ENCODE results near the gene FGFR4. TPM values are rescaled to one million over a fixed set of nuclear protein-coding genes. Genes with fewer than 3 reads are reported as not detected.

The FGFR4 gene
- total RNA-seq, 1 experiment from 2014 or later, result 2.4 TPM

DNA sequence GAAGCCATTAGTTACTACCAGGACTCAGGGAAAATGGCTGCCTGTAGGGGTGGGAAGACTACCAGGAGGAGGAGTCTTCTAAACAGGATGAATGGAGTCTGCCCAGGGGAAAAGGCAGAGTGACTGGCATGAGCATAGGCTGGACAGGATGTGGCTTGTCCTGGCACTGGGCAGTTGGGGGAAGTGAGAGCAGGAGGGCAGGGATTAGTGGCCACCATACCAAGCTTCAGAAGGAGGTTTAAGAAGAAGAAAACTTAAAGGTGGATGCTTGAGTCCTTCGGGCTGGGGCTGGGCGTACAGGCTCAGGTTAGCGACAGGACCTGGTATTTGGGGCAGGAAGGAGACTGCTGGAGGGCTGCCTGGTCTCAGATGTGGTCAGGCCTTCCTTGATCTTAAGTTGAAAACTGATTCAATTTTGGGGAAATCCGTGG lies 41.9 kb downstream of the FGFR4 start:
- H3K36me3 ChIP-seq (ENCODE audit: insufficient read depth, low read length), result no peaks in the 10 kb centered on the region
- H3K9ac ChIP-seq (ENCODE audit: low read length), result no peak overlapping the region
- no peak overlapping the region for H2AFZ ChIP-seq (ENCODE audit: low read length)
- H4K20me1 ChIP-seq (ENCODE audit: insufficient read depth, low read depth, low read length), result no peaks in the 10 kb centered on the region
- H3K27ac ChIP-seq (ENCODE audit: low read length), result no peak overlapping the region
- no peaks in the 10 kb centered on the region for H3K27me3 ChIP-seq (ENCODE audit: low read length)
- H3K9me2 ChIP-seq (replicated peaks; ENCODE audit: insufficient read depth, low read length), result no peaks in the 10 kb centered on the region
- peaks cover 20% of the 10 kb centered on the region for H3K4me1 ChIP-seq (ENCODE audit: low read length)
- H3K4me2 ChIP-seq (ENCODE audit: low read depth, low read length, poor library complexity, severe bottlenecking), result no peak overlapping the region
- no peaks in the 10 kb centered on the region for H3K79me2 ChIP-seq (ENCODE audit: low read length)
- no peak overlapping the region for H3K4me3 ChIP-seq (ENCODE audit: low read length)
- DNase-seq, result no peak
- H3K9me3 ChIP-seq (ENCODE audit: low read length), result no peaks in the 10 kb centered on the region

- Histone ChIP-seq H3K4me2 (ENCODE audit: low read depth, low read length, poor library complexity, severe bottlenecking) (no peak overlapping the region), H3K4me3 (ENCODE audit: low read length) (no peak overlapping the region), H3K9ac (ENCODE audit: low read length) (no peak overlapping the region), H3K36me3 (ENCODE audit: insufficient read depth, low read length) (peaks cover 5% of the 10 kb centered on the region), H3K79me2 (ENCODE audit: low read length) (peaks cover 10% of the 10 kb centered on the region), H2AFZ (ENCODE audit: low read length) (no peak overlapping the region), H3K4me1 (ENCODE audit: low read length) (peaks cover 14% of the 10 kb centered on the region), H4K20me1 (ENCODE audit: insufficient read depth, low read depth, low read length) (no peaks in the 10 kb centered on the region), H3K27me3 (ENCODE audit: low read length) (no peaks in the 10 kb centered on the region), H3K27ac (ENCODE audit: low read length) (no peak overlapping the region), H3K9me3 (ENCODE audit: low read length) (no peaks in the 10 kb centered on the region), H3K9me2 (replicated peaks; ENCODE audit: insufficient read depth, low read length) (no peaks in the 10 kb centered on the region)
- DNase-seq, result no peak
Observed at GRCh38 chr5:177130211-177131018, 43.7 kb downstream of the FGFR4 start.

- peaks cover 9% of the 10 kb centered on the region for H3K36me3 ChIP-seq (ENCODE audit: insufficient read depth, low read length)
- DNase-seq, result no peak
- no peak overlapping the region for H3K9ac ChIP-seq (ENCODE audit: low read length)
- no peak overlapping the region for H2AFZ ChIP-seq (ENCODE audit: low read length)
- H3K4me1 ChIP-seq (ENCODE audit: low read length), result peaks cover 19% of the 10 kb centered on the region
- peaks cover 16% of the 10 kb centered on the region for H3K79me2 ChIP-seq (ENCODE audit: low read length)
- H3K9me2 ChIP-seq (replicated peaks; ENCODE audit: insufficient read depth, low read length), result no peaks in the 10 kb centered on the region
- H3K27ac ChIP-seq (ENCODE audit: low read length), result no peak overlapping the region
- no peaks in the 10 kb centered on the region for H3K27me3 ChIP-seq (ENCODE audit: low read length)
- H3K4me2 ChIP-seq (ENCODE audit: low read depth, low read length, poor library complexity, severe bottlenecking), result no peak overlapping the region
- H3K4me3 ChIP-seq (ENCODE audit: low read length), result no peak overlapping the region
- H3K9me3 ChIP-seq (ENCODE audit: low read length), result no peaks in the 10 kb centered on the region
- no peaks in the 10 kb centered on the region for H4K20me1 ChIP-seq (ENCODE audit: insufficient read depth, low read depth, low read length)
Observed at GRCh38 chr5:177131019-177131320, 44.3 kb downstream of the FGFR4 start.

GRCh38 chr5:177131352-177132135 lies 44.8 kb downstream of the FGFR4 start:
- Histone ChIP-seq H3K36me3 (ENCODE audit: insufficient read depth, low read length) (peaks cover 15% of the 10 kb centered on the region), H3K4me3 (ENCODE audit: low read length) (no peak overlapping the region), H2AFZ (ENCODE audit: low read length) (no peak overlapping the region), H3K27me3 (ENCODE audit: low read length) (no peaks in the 10 kb centered on the region), H3K79me2 (ENCODE audit: low read length) (peaks cover 22% of the 10 kb centered on the region), H3K4me1 (ENCODE audit: low read length) (peaks cover 25% of the 10 kb centered on the region), H4K20me1 (ENCODE audit: insufficient read depth, low read depth, low read length) (no peaks in the 10 kb centered on the region), H3K9me3 (ENCODE audit: low read length) (no peaks in the 10 kb centered on the region), H3K27ac (ENCODE audit: low read length) (no peak overlapping the region), H3K9ac (ENCODE audit: low read length) (no peak overlapping the region), H3K4me2 (ENCODE audit: low read depth, low read length, poor library complexity, severe bottlenecking) (no peak overlapping the region), H3K9me2 (replicated peaks; ENCODE audit: insufficient read depth, low read length) (no peaks in the 10 kb centered on the region)
- DNase-seq, result peak; percentile 46

- peak overlapping the region; percentile 80 for H3K4me2 ChIP-seq (ENCODE audit: low read depth, low read length, poor library complexity, severe bottlenecking)
- H2AFZ ChIP-seq (ENCODE audit: low read length), result peak overlapping the region; percentile 78; the same call in 1 of the 2 replicates
- H3K9ac ChIP-seq (ENCODE audit: low read length), result peak overlapping the region; percentile 84
Observed at GRCh38 chr5:177132136-177133095, 45.7 kb downstream of the FGFR4 start.

GRCh38 chr5:177133096-177133852 lies 46.6 kb downstream of the FGFR4 start, which contains the start of gene NSD1:
NSD1 (plus strand) TSS chr5:177133773; CDS start chr5:177135104, 1,331 bp downstream.
- Histone ChIP-seq H3K27ac (ENCODE audit: low read length) (peak within 1 kb of the TSS; percentile 62), H3K9ac (ENCODE audit: low read length) (peak within 1 kb of the TSS; percentile 84), H3K4me1 (ENCODE audit: low read length) (peaks cover 33% of the 10 kb centered on the region), H4K20me1 (ENCODE audit: insufficient read depth, low read depth, low read length) (peaks cover 7% of the 10 kb centered on the region; the same call in 1 of the 2 replicates), H3K79me2 (ENCODE audit: low read length) (peaks cover 39% of the 10 kb centered on the region), H3K36me3 (ENCODE audit: insufficient read depth, low read length) (peaks cover 31% of the 10 kb centered on the region), H3K4me2 (ENCODE audit: low read depth, low read length, poor library complexity, severe bottlenecking) (peak within 1 kb of the TSS; percentile 86), H3K9me2 (replicated peaks; ENCODE audit: insufficient read depth, low read length) (no peaks in the 10 kb centered on the region), H3K27me3 (ENCODE audit: low read length) (no peaks in the 10 kb centered on the region), H3K4me3 (ENCODE audit: low read length) (peak within 1 kb of the TSS; percentile 82), H3K9me3 (ENCODE audit: low read length) (no peaks in the 10 kb centered on the region), H2AFZ (ENCODE audit: low read length) (peak within 1 kb of the TSS; percentile 78; the same call in 1 of the 2 replicates)
- peak; percentile 98 for DNase-seq

More at GRCh38 chr5:177132136-177133095, 45.7 kb downstream of the FGFR4 start:
- no peak overlapping the region; the same call in 1 of the 2 replicates for H3K27ac ChIP-seq (ENCODE audit: low read length)
- peak overlapping the region; percentile 62 for H3K4me3 ChIP-seq (ENCODE audit: low read length)
- H3K9me3 ChIP-seq (ENCODE audit: low read length), result no peaks in the 10 kb centered on the region
- H3K9me2 ChIP-seq (replicated peaks; ENCODE audit: insufficient read depth, low read length), result no peaks in the 10 kb centered on the region
- peaks cover 24% of the 10 kb centered on the region for H3K36me3 ChIP-seq (ENCODE audit: insufficient read depth, low read length)
- peaks cover 7% of the 10 kb centered on the region; the same call in 1 of the 2 replicates for H4K20me1 ChIP-seq (ENCODE audit: insufficient read depth, low read depth, low read length)
- peaks cover 30% of the 10 kb centered on the region for H3K79me2 ChIP-seq (ENCODE audit: low read length)
- no peak for DNase-seq
- H3K4me1 ChIP-seq (ENCODE audit: low read length), result peaks cover 33% of the 10 kb centered on the region
- no peaks in the 10 kb centered on the region for H3K27me3 ChIP-seq (ENCODE audit: low read length)
